Measurements from ENCODE around the gene GREB1.

DNA sequence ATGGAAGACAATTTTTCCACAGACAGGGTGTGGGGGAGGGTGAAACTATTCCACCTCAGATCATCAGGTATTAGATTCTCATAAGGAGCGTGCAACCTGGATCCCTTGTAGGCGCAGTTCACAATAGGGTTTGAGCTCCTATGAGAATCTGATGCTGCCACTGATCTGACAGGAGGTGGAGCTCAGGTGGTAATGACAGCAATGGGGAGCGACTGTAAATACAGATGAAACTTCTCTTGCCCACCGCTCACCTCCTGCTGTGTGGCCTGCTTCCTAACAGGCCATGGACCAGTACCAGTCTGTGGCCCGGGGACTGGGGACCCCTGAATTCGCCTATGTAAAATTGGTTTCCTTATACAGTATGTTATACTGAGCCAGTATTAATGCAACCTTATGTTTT, 40.6 kb upstream of the GREB1 start:
- TF ChIP-seq, protein P1, sequence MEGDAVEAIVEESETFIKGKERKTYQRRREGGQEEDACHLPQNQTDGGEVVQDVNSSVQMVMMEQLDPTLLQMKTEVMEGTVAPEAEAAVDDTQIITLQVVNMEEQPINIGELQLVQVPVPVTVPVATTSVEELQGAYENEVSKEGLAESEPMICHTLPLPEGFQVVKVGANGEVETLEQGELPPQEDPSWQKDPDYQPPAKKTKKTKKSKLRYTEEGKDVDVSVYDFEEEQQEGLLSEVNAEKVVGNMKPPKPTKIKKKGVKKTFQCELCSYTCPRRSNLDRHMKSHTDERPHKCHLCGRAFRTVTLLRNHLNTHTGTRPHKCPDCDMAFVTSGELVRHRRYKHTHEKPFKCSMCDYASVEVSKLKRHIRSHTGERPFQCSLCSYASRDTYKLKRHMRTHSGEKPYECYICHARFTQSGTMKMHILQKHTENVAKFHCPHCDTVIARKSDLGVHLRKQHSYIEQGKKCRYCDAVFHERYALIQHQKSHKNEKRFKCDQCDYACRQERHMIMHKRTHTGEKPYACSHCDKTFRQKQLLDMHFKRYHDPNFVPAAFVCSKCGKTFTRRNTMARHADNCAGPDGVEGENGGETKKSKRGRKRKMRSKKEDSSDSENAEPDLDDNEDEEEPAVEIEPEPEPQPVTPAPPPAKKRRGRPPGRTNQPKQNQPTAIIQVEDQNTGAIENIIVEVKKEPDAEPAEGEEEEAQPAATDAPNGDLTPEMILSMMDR (conservative IDR thresholded peaks at IDR 0.05; ENCODE audit: low read depth, low read length): no peak
- no peak for TF ChIP-seq EZH2 (IDR thresholded peaks at IDR 0.05; ENCODE audit: borderline replicate concordance, low read depth, low read length, poor library complexity, severe bottlenecking)
